HCT116 (cell line): ENCODE data around the gene SAE1. TPM values are rescaled to one million over a fixed set of nuclear protein-coding genes. Genes with fewer than 3 reads are reported as not detected.
A peak's percentile ranks its signal among the peaks of the same experiment; 100 is the strongest.

Source experiments
- ATAC-seq: fragments of 200-7000 bp; cut with Tn5 transposase; 2 replicates; pipeline ENCODE4 v1.9.1; 2020; ENCODE audit warnings: mild to moderate bottlenecking, moderate library complexity
- BruUV-seq: library from RNA; stranded (reverse); fragments of 400-500 nt; replicated peaks from 2 replicates; lab custom pipeline; 2021; lab: Mats Ljungman, UMichigan
- CTCF ChIA-PET: fragments of 300-600 bp; sonication (Branson Sonifier 250); formaldehyde crosslinking; loops from one replicate; lab custom pipeline; 2021; ENCODE audit warnings: antibody characterized with exemption; lab: Charles Lee
- POLR2A ChIA-PET: fragments of 300-600, 350-600 bp; sonication (Branson Sonifier 250); formaldehyde crosslinking; loops from one replicate; lab custom pipeline; 2021; ENCODE audit warnings: antibody characterized with exemption; lab: Charles Lee
- RAD21 ChIA-PET, 2 experiments: fragments of 300-600 bp; sonication (Branson Sonifier 250); formaldehyde crosslinking; loops; one replicate each; lab custom pipeline; 2023; ENCODE audit warnings: low total read pairs in 2 of 2; ENCODE audit not compliant: uncharacterized antibody in 2 of 2, unreplicated experiment in 2 of 2, low non-redundant PET in 1 of 2; lab: Charles Lee
- DNase-seq: peaks from one replicate; pipeline ENCODE4 v3.0.0-alpha.2; 2010; ENCODE audit warnings: low read depth, low spot score
- H2AFZ ChIP-seq: fragments of 200-600 bp; shearing (Covaris generic), sonication (generic); 2 replicates; pipeline ENCODE4 v1.6.1; 2017; ENCODE audit warnings: low read depth, mixed run types, mixed read lengths, antibody characterized with exemption, low read length; ENCODE audit not compliant: poor library complexity, severe bottlenecking
- H3K27ac ChIP-seq: 2 replicates; pipeline ENCODE4 v1.5.1; 2012; ENCODE audit warnings: low read depth, low read length
- H3K27me3 ChIP-seq: fragments of 200-600 bp; sonication (generic); 2 replicates; pipeline ENCODE4 v1.6.1; 2016; ENCODE audit warnings: mixed run types, low read length, mixed read lengths; ENCODE audit not compliant: insufficient read depth
- H3K36me3 ChIP-seq, 2 experiments: fragments of 200-500 bp in 1 of 2; fragments of 200-600 bp in 1 of 2; sonication (Bioruptor generic) in 1 of 2; sonication (generic) in 1 of 2; 2 replicates each; pipeline versions ENCODE4 v1.5.1 to v1.6.1; 2014 to 2016; ENCODE audit warnings: low read length in 2 of 2, inconsistent platforms in 1 of 2, mixed read lengths in 1 of 2, mixed run types in 1 of 2; ENCODE audit not compliant: insufficient read depth in 2 of 2, control insufficient read depth in 1 of 2
- H3K4me1 ChIP-seq, 2 experiments: fragments of 200-600 bp in 1 of 2; sonication (generic) in 1 of 2; 2 replicates each; pipeline versions ENCODE4 v1.5.1 to v1.6.1; 2012 to 2017; ENCODE audit warnings: low read length in 2 of 2, inconsistent platforms in 1 of 2, mild to moderate bottlenecking in 1 of 2, mixed read lengths in 1 of 2, mixed run types in 1 of 2, moderate library complexity in 1 of 2; ENCODE audit not compliant: insufficient read depth in 2 of 2, control insufficient read depth in 1 of 2
- H3K4me2 ChIP-seq: fragments of 200-600 bp; sonication (generic); 2 replicates; pipeline ENCODE4 v1.6.1; 2017; ENCODE audit warnings: mixed run types, low read length, mixed read lengths
- H3K4me3 ChIP-seq, 2 experiments: fragments of 200-600 bp in 1 of 2; sonication (generic) in 1 of 2; replicated peaks in 1 of 2; 2 replicates each; pipeline ENCODE4 v1.5.1; 2011 to 2016; ENCODE audit warnings: low read length in 2 of 2, control low read depth in 1 of 2, low read depth in 1 of 2, mild to moderate bottlenecking in 1 of 2, mixed read lengths in 1 of 2, mixed run types in 1 of 2
- H3K79me2 ChIP-seq: fragments of 200-600 bp; sonication (generic); 2 replicates; pipeline ENCODE4 v1.6.1; 2017; ENCODE audit warnings: mild to moderate bottlenecking, mixed run types, low read length, moderate library complexity, mixed read lengths; ENCODE audit not compliant: insufficient read depth
- H3K9ac ChIP-seq: fragments of 200-600 bp; sonication (generic); 2 replicates; pipeline ENCODE4 v1.6.1; 2016; ENCODE audit warnings: low read length, mixed read lengths
- H3K9me2 ChIP-seq: fragments of 200-600 bp; sonication (generic), shearing (Covaris generic); 2 replicates; pipeline ENCODE4 v1.6.1; 2017; ENCODE audit warnings: mixed run types, mild to moderate bottlenecking, moderate library complexity; ENCODE audit not compliant: insufficient read depth
- H3K9me3 ChIP-seq, 2 experiments: fragments of 200-500 bp in 1 of 2; fragments of 200-600 bp in 1 of 2; sonication (Bioruptor generic) in 1 of 2; sonication (generic) in 1 of 2; 2 replicates each; pipeline ENCODE4 v1.6.1; 2014 to 2017; ENCODE audit warnings: low read length in 2 of 2, mixed read lengths in 2 of 2, inconsistent platforms in 1 of 2, low read depth in 1 of 2, mild to moderate bottlenecking in 1 of 2, mixed run types in 1 of 2, moderate library complexity in 1 of 2; ENCODE audit not compliant: control insufficient read depth in 1 of 2, insufficient read depth in 1 of 2
- H4K20me1 ChIP-seq: fragments of 200-600 bp; sonication (generic), shearing (Covaris generic); 2 replicates; pipeline ENCODE4 v1.6.1; 2017; ENCODE audit warnings: mixed run types, mild to moderate bottlenecking, moderate library complexity; ENCODE audit not compliant: insufficient read depth
- CBX3 ChIP-seq: IDR thresholded peaks from 2 replicates; pipeline ENCODE4 v1.6.1; 2012; ENCODE audit warnings: low read depth
- CTCF ChIP-seq, 3 experiments: fragments of 200-600 bp in 1 of 3; sonication (generic) in 1 of 3; IDR thresholded peaks in 2 of 3; conservative IDR thresholded peaks in 1 of 3; 2 replicates each; pipeline ENCODE4 v1.5.1; 2012 to 2017; ENCODE audit warnings: low read depth in 2 of 3, low read length in 2 of 3, antibody characterized with exemption in 1 of 3, borderline replicate concordance in 1 of 3, control low read depth in 1 of 3, mild to moderate bottlenecking in 1 of 3, mixed read lengths in 1 of 3, mixed run types in 1 of 3, moderate library complexity in 1 of 3; ENCODE audit not compliant: insufficient read depth in 1 of 3
- EZH2 ChIP-seq: fragments of 200-600 bp; sonication (generic); IDR thresholded peaks from 2 replicates; pipeline ENCODE4 v1.6.1; 2017; ENCODE audit warnings: antibody characterized with exemption, mixed run types
- MAX ChIP-seq: IDR thresholded peaks from 2 replicates; pipeline ENCODE4 v1.6.1; 2012
- POLR2AphosphoS5 ChIP-seq: IDR thresholded peaks from 2 replicates; pipeline ENCODE4 v1.6.1; 2011; ENCODE audit warnings: mild to moderate bottlenecking, low read depth, low read length, moderate library complexity
- SIN3A ChIP-seq: IDR thresholded peaks from 2 replicates; pipeline ENCODE4 v1.6.1; 2012; ENCODE audit warnings: low read depth
- SP1 ChIP-seq: IDR thresholded peaks from 2 replicates; pipeline ENCODE4 v1.6.1; 2012; ENCODE audit warnings: low read depth
- TCF7L2 ChIP-seq: IDR thresholded peaks from 2 replicates; pipeline ENCODE4 v1.7.0; 2011; ENCODE audit warnings: borderline replicate concordance, inconsistent platforms; ENCODE audit not compliant: insufficient read depth, insufficient read length; ENCODE audit errors: extremely low read depth
- intact Hi-C: fragments of 100-400 bp; cut with micrococcal nuclease; formaldehyde crosslinking; loops from 2 replicates; pipeline ENCODE4 v1.10.0; 2022
- total RNA-seq: library from RNA; stranded (reverse); gene quantifications from one replicate; pipeline ENCODE4 v1.2.1, GENCODE V29; 2021; ENCODE audit not compliant: unreplicated experiment

The SAE1 gene
- total RNA-seq, 1 experiment from 2014 or later: 213 TPM

DNA sequence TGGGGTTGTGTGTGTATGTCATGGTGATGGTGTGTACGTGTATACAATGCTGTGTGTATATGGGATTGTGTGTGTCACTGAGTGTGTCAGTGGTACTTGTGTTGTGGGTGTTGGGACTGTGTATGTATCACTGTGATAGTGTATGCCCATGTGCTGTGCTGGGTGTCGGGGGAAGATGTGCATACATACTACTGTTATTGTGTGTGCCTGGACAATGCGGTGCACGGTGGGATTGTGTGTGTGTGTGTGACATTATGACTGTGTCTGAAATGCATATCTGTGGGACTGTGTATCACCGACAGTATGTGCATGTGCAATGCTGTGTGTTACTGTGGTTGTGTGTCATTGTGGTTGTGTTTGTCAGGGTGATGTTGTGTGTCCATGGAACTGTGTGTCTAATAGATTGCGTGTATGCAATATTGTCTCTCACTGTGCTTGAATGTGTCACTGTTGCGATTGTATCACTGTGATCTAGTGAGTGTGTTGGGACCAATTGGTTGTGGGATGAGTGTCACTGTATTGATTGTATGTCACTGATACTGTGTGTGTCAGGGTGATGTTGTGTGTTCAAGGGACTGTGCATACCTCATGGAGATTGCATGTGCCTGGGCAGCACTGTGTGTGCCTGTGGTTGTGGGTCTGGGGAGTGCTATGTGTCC, 111.4 kb downstream of the SAE1 start:
- intact Hi-C loops: no loop called here
- Histone ChIP-seq H3K4me2 (peak overlapping the region; percentile 73), H3K36me3 (no peaks in the 10 kb centered on the region), H2AFZ (no peak overlapping the region), H3K27me3 (no peaks in the 10 kb centered on the region), H3K27ac (peak overlapping the region; percentile 42; the same call in 1 of the 2 replicates), H3K79me2 (no peaks in the 10 kb centered on the region), H3K9ac (peak overlapping the region; percentile 43; the same call in 1 of the 2 replicates), H3K4me3 (no peak overlapping the region; a peak in 1 of 4 replicates), H3K4me1 (peaks cover 28 to 44% of the 10 kb centered on the region in 2 experiments), H3K9me2 (no peaks in the 10 kb centered on the region), H3K9me3 (no peaks in the 10 kb centered on the region), H4K20me1 (no peaks in the 10 kb centered on the region)
- RAD21 ChIA-PET: no interaction called here
- POLR2A ChIA-PET: interaction anchor here (1.3 kb wide), 1 partner anchor 15 kb away, joined by 3 read pairs; the partner anchor contains the start of gene CCDC9
- TF ChIP-seq SIN3A: no peak
- 0 out of 2 replicates have a peak, but pooled peaks have one; percentile 4 for TF ChIP-seq CBX3
- TF ChIP-seq POLR2AphosphoS5: peak; percentile 56; the same call in 1 of the 2 replicates
- TF ChIP-seq TCF7L2: no peak
- BruUV-seq: no TSS peak
- ATAC-seq: no peak
- no peak for DNase-seq
- CTCF ChIA-PET: no interaction called here

DNA sequence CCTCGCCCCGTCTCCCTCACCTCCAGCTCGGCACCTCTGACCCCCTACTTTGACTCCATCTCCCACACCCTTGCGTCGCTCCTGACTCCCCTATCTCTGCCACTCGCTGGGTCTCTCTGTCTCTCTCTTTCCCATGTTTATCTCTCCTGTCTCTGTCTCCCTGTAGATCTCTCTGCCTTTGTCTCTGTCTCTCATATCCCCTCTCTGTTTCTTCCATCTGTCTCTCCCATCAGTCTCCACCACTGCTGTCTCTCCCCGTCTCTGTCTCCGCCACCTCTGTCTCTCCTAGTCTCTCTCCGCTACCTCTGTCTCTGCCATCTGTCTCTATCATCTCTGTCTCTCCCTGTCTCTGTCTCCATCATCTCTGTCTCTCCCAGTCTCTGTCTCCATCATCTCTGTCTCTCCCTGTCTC, 112.7 kb downstream of the SAE1 start:
- no TSS peak for BruUV-seq
- TF ChIP-seq POLR2AphosphoS5 (no peak), CTCF (IDR thresholded peaks at IDR 0.05 in 2 of 3, conservative IDR thresholded peaks at IDR 0.05 in 1 of 3; ENCODE audit: borderline replicate concordance in 1 of 3, insufficient read depth in 1 of 3, low read depth in 2 of 3, low read length in 2 of 3) (no peak), SP1 (no peak), EZH2 (no peak), MAX (no peak)
- ATAC-seq (no peak), DNase-seq (no peak)
- H3K4me3 ChIP-seq: peak overlapping the region; percentile 52 to 56
- no peaks in the 10 kb centered on the region for H4K20me1 ChIP-seq
- CTCF ChIA-PET: interaction anchor here (5.7 kb wide), 1 partner anchor 31 kb away, joined by 103 read pairs; no protein-coding TSS in a partner anchor
- H3K79me2 ChIP-seq: no peaks in the 10 kb centered on the region
- H3K27ac ChIP-seq: peak overlapping the region; percentile 90
- intact Hi-C loops: no loop called here
- RAD21 ChIA-PET: interaction anchor here in 1 of 2 experiments (0.7 kb wide), 1 partner anchor 65 kb away, joined by 4 read pairs; no protein-coding TSS in a partner anchor
- H3K36me3 ChIP-seq: no peaks in the 10 kb centered on the region
- POLR2A ChIA-PET: interaction anchor here (1.3 to 1.4 kb wide), 3 partner anchors 13 to 130 kb away, joined by 3 to 13 read pairs (median 10); partner anchors contain the start of genes CCDC9 and ZC3H4
- H3K9ac ChIP-seq: peak overlapping the region; percentile 63; the same call in 1 of the 2 replicates
- H3K27me3 ChIP-seq: no peaks in the 10 kb centered on the region
- no peaks in the 10 kb centered on the region for H3K9me3 ChIP-seq
- peaks cover 32 to 50% of the 10 kb centered on the region in 2 experiments for H3K4me1 ChIP-seq
- peak overlapping the region; percentile 72 for H3K4me2 ChIP-seq
- H3K9me2 ChIP-seq: no peaks in the 10 kb centered on the region
- no peak overlapping the region for H2AFZ ChIP-seq
